ENCODE measurements around the gene PPP1R15B.

DNA sequence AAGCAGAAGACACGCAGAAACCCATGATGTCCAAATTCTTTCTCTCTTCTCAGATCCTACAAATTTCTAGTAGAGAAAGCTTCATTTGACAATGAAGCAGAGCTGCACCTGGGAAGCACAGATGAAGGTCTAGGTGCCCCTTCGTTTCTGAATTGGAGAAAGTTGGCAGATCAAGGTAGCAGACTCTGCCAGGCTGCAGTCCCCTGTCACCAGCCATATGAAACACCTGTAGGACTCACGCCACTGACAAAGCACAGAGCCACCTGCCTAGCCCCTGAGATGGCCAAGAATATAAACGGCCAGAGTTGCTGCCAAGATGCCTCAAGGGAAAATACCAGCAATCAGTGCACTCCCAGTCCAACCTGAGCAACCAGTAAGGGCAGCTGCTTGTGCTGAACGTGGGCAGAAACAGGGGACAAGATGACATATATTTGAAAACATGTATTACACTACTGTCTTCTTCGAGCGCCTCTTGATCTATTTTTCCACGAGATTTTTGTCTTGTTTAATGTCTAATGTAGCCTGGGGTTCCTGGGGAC, 31.3 kb downstream of the PPP1R15B start:
- no peak for TF ChIP-seq POLR2A (IDR thresholded peaks at IDR 0.05)
- TF ChIP-seq, protein P1, sequence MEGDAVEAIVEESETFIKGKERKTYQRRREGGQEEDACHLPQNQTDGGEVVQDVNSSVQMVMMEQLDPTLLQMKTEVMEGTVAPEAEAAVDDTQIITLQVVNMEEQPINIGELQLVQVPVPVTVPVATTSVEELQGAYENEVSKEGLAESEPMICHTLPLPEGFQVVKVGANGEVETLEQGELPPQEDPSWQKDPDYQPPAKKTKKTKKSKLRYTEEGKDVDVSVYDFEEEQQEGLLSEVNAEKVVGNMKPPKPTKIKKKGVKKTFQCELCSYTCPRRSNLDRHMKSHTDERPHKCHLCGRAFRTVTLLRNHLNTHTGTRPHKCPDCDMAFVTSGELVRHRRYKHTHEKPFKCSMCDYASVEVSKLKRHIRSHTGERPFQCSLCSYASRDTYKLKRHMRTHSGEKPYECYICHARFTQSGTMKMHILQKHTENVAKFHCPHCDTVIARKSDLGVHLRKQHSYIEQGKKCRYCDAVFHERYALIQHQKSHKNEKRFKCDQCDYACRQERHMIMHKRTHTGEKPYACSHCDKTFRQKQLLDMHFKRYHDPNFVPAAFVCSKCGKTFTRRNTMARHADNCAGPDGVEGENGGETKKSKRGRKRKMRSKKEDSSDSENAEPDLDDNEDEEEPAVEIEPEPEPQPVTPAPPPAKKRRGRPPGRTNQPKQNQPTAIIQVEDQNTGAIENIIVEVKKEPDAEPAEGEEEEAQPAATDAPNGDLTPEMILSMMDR (IDR thresholded peaks at IDR 0.05), result no peak

Measured in uterus (tissue), 2 donors.